Skeletal muscle tissue (tissue), 4 donors: Measurements from ENCODE around the gene SPATA31D1. TPM values are rescaled to one million over a fixed set of nuclear protein-coding genes. Genes with fewer than 3 reads are reported as not detected.

Experiments
- H3K27ac ChIP-seq: one replicate; pipeline ENCODE4 v1.7.0; 2013; ENCODE audit warnings: mild to moderate bottlenecking, low read depth, low read length, inconsistent platforms
- H3K27me3 ChIP-seq, 3 donors: one replicate each; pipeline ENCODE4 v1.7.0; 2013; ENCODE audit warnings: low read length in 3 of 3; ENCODE audit not compliant: control insufficient read depth in 3 of 3, insufficient read depth in 3 of 3
- H3K36me3 ChIP-seq, 3 donors: one replicate each; pipeline ENCODE4 v1.7.0; 2013; ENCODE audit warnings: low read length in 3 of 3; ENCODE audit not compliant: control insufficient read depth in 3 of 3, insufficient read depth in 3 of 3
- H3K4me1 ChIP-seq, 3 donors: one replicate each; pipeline ENCODE4 v1.7.0; 2013; ENCODE audit warnings: low read length in 3 of 3, mild to moderate bottlenecking in 3 of 3; ENCODE audit not compliant: control insufficient read depth in 3 of 3, insufficient read depth in 3 of 3
- H3K4me3 ChIP-seq, 3 donors: one replicate each; pipeline ENCODE4 v1.7.0; 2013; ENCODE audit warnings: low read length in 3 of 3
- H3K9ac ChIP-seq, 3 donors: one replicate each; pipeline ENCODE4 v1.7.0; 2013; ENCODE audit warnings: low read length in 3 of 3, mild to moderate bottlenecking in 3 of 3, moderate library complexity in 2 of 3, low read depth in 1 of 3
- H3K9me3 ChIP-seq, 3 donors: one replicate each; pipeline ENCODE4 v1.7.0; 2013; ENCODE audit warnings: low read length in 3 of 3; ENCODE audit not compliant: control insufficient read depth in 3 of 3
- total RNA-seq: library from RNA; depleted of rRNA; stranded (reverse); fragments of >200 nt; gene quantifications from one replicate; pipeline ENCODE4 v1.2.3, GENCODE V29; 2014
- donor health status: Osteomylitis.

The SPATA31D1 gene
- total RNA-seq, 1 donor from 2014 or later = not detected

DNA sequence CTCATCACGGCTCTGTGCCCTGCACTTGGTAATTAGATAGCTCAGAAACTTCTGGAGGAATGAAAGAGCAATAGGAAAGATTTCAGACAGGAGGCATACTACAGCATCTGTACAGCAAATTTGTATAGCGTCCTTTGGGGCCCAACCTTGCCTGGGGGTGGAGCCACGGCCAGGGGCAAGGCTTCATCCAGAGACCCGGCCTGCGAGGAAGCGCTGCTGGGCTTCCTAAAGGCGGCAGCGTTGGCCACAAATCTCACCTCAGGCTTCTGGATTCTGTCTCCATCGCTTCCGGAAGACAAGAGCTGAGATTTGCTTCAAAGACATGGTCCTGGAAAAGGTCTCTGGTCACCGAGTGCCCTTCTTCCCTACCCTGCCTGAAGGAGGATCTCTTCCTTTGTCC, 12.2 kb upstream of the SPATA31D1 start:
- H3K4me3 ChIP-seq = no peak overlapping the region
- H3K9me3 ChIP-seq = no peaks in the 10 kb centered on the region
- peaks cover 0 to 9% (median 0%) of the 10 kb centered on the region in 3 donors for H3K4me1 ChIP-seq
- H3K36me3 ChIP-seq = no peaks in the 10 kb centered on the region
- H3K9ac ChIP-seq = no peak overlapping the region
- no peak overlapping the region for H3K27ac ChIP-seq
- no peaks in the 10 kb centered on the region for H3K27me3 ChIP-seq

DNA sequence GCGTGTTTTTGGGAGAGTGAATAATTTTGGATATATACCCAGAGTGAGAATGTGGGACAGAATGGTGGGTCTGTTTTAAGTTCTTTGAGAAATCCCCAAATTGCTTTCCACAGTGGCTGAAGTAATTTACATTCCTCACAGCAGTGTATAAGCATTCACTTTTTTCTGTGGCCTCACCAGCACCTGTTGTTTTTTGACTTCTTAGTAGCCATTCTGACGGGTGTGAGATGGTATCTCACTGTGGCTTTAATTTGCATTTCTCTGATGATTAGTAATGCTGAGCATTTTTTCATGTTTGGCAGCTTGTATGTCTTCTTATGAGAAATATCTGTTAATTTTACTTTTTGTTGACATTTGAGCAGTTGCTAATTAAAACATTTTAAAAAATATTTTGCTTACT, 9.4 kb upstream of the SPATA31D1 start:
- Histone ChIP-seq H3K4me1 (peaks cover 0 to 9% (median 0%) of the 10 kb centered on the region in 3 donors), H3K9ac (no peak overlapping the region), H3K36me3 (no peaks in the 10 kb centered on the region), H3K9me3 (no peaks in the 10 kb centered on the region), H3K27me3 (no peaks in the 10 kb centered on the region), H3K27ac (no peak overlapping the region), H3K4me3 (no peak overlapping the region)

DNA sequence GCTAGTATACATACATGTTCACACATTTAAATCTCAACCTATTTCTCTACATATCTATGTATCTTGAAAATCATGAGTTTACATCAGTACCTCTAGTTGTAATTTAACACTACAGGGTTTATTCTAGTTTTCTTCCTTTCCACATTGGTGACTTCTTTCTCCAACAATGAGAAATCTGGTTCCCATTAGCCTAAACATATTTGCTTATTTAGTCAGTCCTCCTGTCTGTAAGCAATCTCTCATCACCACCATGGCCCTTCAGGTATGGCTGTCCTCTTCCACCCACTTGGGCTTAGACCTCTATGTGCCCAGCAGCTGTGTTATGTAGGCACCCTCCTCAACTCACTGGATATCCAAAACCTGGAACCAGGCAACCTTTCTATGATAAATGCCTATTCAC, 8.0 kb upstream of the SPATA31D1 start:
- Histone ChIP-seq H3K27me3 (no peaks in the 10 kb centered on the region), H3K9me3 (no peaks in the 10 kb centered on the region), H3K27ac (no peak overlapping the region), H3K4me1 (no peaks in the 10 kb centered on the region), H3K9ac (no peak overlapping the region), H3K36me3 (no peaks in the 10 kb centered on the region), H3K4me3 (no peak overlapping the region)

DNA sequence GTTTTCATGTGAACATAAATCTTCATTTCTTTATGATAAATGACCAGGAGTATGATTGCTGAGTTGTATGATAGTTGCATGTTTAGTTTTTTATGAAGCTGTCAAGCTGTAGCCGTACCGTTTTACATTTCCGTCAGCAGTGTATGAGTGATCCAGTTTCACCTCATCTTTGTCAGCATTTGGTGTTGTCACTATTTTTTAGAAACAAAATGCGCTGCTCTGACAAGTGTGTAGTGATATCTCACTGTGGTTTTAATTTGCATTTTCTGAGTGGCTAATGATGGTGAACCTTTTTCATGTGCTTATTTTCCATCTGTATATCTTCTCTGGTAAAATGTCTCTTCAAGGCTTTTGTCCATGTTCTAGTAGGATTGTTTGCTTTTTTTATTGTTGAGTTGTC, 6.7 kb upstream of the SPATA31D1 start:
- H3K27ac ChIP-seq = no peak overlapping the region
- no peak overlapping the region for H3K4me3 ChIP-seq
- no peak overlapping the region for H3K9ac ChIP-seq
- H3K4me1 ChIP-seq = no peaks in the 10 kb centered on the region
- no peaks in the 10 kb centered on the region for H3K27me3 ChIP-seq
- no peaks in the 10 kb centered on the region for H3K9me3 ChIP-seq
- H3K36me3 ChIP-seq = no peaks in the 10 kb centered on the region

DNA sequence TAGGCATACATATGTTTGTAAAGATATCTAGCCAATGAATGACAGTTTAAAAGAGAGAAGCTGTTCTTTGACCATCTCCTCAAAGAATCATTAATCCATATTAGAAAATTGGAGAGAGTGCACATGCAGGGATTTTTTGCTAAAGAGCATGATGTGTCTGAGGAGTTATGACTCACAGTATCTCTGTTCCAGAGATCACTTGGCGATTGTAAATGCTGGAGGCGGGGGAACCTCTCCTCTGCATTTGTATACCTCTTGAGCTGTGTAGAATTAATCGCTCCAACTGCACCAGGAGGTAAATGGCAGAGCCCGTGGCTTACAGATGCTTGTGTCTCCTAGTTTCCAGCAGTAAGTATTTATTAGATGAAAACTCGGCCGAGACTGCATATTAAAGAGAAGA, 3.6 kb upstream of the SPATA31D1 start:
- H3K36me3 ChIP-seq = no peaks in the 10 kb centered on the region
- H3K27ac ChIP-seq = no peak overlapping the region
- H3K27me3 ChIP-seq = no peaks in the 10 kb centered on the region
- no peak overlapping the region for H3K9ac ChIP-seq
- H3K4me1 ChIP-seq = no peaks in the 10 kb centered on the region
- no peak overlapping the region for H3K4me3 ChIP-seq
- H3K9me3 ChIP-seq = no peaks in the 10 kb centered on the region

DNA sequence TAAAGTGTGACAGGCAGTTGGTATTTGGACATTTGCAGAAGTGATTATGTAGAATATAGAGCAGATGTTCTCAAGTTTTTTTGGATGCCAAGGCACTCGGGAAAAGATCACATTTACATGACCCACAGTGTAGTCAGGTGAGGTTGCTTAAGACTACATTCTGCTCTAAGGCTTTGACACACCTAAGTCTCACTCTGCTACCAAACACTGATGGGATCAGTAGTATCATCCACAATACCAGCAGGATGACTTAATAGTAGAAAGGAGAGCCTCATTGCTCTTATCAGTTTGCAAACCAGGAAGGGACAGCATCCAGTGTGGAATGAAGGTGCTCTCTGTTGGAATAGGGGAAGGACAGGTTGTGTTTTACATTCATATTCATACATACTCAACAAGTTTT, 2.5 kb upstream of the SPATA31D1 start:
- Histone ChIP-seq H3K9me3 (no peaks in the 10 kb centered on the region), H3K4me1 (no peaks in the 10 kb centered on the region), H3K27ac (no peak overlapping the region), H3K9ac (no peak overlapping the region), H3K27me3 (no peaks in the 10 kb centered on the region), H3K4me3 (no peak overlapping the region), H3K36me3 (no peaks in the 10 kb centered on the region)

DNA sequence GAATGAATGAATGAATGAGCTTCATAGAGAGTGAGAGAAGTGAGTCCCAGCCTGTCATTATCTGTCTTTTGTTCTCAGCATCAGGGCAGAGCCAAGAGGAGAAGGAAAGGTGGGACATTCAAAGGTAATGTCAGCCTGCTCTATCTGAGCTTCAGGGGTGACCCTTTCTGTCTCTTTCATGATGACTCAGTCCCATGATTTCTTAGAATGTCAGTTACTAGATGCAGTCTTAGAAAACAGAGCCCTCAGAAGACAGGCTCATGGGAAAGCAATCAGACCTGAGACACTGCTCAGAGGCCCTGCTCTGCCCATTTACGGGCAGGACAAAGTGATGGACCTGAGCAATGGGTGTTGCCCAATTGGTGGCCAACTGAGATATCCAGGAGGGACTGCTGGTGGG, 1.1 kb downstream of the SPATA31D1 start:
- H3K27ac ChIP-seq = no peak overlapping the region
- H3K27me3 ChIP-seq = no peaks in the 10 kb centered on the region
- H3K4me1 ChIP-seq = no peaks in the 10 kb centered on the region
- no peak overlapping the region for H3K9ac ChIP-seq
- H3K9me3 ChIP-seq = no peaks in the 10 kb centered on the region
- no peaks in the 10 kb centered on the region for H3K36me3 ChIP-seq
- H3K4me3 ChIP-seq = no peak overlapping the region

DNA sequence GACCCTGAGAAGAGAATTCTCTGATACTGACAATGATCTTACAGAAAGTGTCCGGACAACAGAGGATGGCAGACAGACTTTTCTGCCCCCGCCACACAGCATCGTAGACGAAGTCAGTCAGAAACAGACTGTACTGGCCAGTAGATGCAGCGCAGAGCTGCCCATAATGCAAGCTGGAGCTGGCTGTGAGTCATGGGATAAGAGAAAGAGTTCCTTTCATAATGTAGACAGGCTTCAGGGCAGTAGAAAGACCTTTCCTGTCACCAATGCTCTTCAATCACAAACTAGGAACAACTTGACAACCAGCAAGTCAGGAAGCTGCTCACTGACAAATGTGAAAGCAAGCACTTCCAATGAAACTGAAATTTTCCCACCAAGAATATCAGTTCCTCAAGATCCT, 5.1 kb downstream of the SPATA31D1 start:
- Histone ChIP-seq H3K9ac (no peak overlapping the region), H3K4me1 (no peaks in the 10 kb centered on the region), H3K27me3 (no peaks in the 10 kb centered on the region), H3K9me3 (no peaks in the 10 kb centered on the region), H3K36me3 (no peaks in the 10 kb centered on the region), H3K27ac (no peak overlapping the region), H3K4me3 (no peak overlapping the region)

DNA sequence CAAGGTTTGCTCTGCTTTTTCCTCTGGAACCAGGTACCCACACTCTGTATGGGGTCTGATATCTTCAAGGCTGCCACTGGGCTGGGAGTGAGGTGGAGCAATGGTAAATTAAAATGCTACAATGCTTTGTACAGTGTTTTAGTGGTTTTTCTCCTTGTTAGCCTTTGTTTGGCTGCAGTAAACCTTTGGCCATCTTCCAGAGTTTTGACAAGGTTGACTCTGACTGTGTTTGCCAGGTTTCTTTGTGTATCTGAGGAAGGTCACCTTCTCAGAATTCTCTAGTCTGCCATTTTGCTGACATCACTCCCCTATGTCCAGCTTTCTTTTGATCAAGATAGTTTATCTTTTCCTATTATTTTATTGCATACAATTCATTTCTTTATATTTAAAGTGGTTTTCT, 11.2 kb downstream of the SPATA31D1 start:
- no peaks in the 10 kb centered on the region for H3K27me3 ChIP-seq
- no peak overlapping the region for H3K4me3 ChIP-seq
- no peak overlapping the region for H3K27ac ChIP-seq
- H3K9me3 ChIP-seq = no peaks in the 10 kb centered on the region
- H3K9ac ChIP-seq = no peak overlapping the region
- no peaks in the 10 kb centered on the region for H3K4me1 ChIP-seq
- H3K36me3 ChIP-seq = no peaks in the 10 kb centered on the region

DNA sequence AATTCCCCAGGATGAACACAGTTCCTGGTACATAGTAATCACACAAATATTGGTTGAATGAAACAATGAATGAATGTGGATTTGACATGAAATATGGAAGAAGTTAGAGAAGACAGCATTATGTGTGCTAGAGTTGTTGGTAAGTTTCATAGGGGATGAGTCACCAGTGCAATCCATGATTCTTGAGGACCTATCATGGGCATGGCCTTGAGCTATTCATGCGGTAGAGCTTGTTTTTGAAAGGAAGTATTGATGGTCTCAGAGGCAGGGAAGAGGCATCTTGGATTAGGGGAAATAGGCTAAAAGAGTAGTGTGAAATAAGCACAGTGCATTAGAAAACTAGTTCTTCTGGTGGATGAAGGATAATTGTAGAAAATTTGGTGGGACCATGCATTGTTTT, 22.1 kb downstream of the SPATA31D1 start:
- Histone ChIP-seq H3K4me1 (no peaks in the 10 kb centered on the region), H3K4me3 (no peak overlapping the region)

DNA sequence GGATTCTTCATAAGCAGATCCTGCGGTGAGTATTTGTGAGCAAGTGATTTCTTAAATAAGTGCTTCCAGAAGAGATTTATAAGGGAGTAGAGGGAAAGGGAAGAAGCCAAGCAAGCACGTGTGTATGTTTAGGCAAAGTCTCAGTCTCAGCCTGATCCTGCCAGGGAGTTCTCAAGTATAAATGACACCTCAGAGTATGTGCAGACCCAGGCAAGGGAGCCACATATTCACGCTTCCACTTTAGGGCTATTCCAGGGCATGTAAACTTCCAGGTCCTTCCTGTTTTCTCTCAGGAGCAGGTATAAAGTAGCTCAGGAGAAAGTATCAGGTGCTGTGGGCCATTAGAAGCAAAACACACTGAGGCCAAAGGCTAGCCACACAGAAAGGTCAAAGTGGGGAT, 22.6 kb downstream of the SPATA31D1 start:
- H3K9ac ChIP-seq = no peak overlapping the region
- no peaks in the 10 kb centered on the region for H3K27me3 ChIP-seq
- H3K27ac ChIP-seq = no peak overlapping the region
- no peaks in the 10 kb centered on the region for H3K36me3 ChIP-seq
- H3K4me3 ChIP-seq = no peak overlapping the region
- peaks cover 0 to 4% (median 0%) of the 10 kb centered on the region in 3 donors for H3K9me3 ChIP-seq
- no peaks in the 10 kb centered on the region for H3K4me1 ChIP-seq

More for the DNA sequence above, 22.1 kb downstream of the SPATA31D1 start:
- H3K9me3 ChIP-seq = peaks cover 0 to 4% (median 0%) of the 10 kb centered on the region in 3 donors
- no peak overlapping the region for H3K9ac ChIP-seq
- H3K36me3 ChIP-seq = no peaks in the 10 kb centered on the region
- no peaks in the 10 kb centered on the region for H3K27me3 ChIP-seq
- H3K27ac ChIP-seq = no peak overlapping the region
